Measurements from ENCODE around the gene JAGN1.
"Not testable (repeated sequence)": the region's sequence is repeated elsewhere in the genome, so short reads cannot be mapped to it uniquely, and the experiment has no call there.

Gene JAGN1

GRCh38 chr3:9890249-9891071 is at the start of gene JAGN1:
TSS of gene JAGN1 (plus strand) at chr3:9890610. CDS start at chr3:9890723, 113 bp downstream.
- peak; percentile 96 for DNase-seq

- DNase-seq, result no peak
These were observed 49.4 kb upstream of the JAGN1 start for GRCh38 chr3:9841015-9841414.

- DNase-seq, result peak; percentile 98
These were observed 46.5 kb upstream of the JAGN1 start, which contains the start of gene RPUSD3 for GRCh38 chr3:9843715-9844438. TSS of gene RPUSD3 (minus strand) at chr3:9844008. CDS start at chr3:9843990, 18 bp downstream.

GRCh38 chr3:9846231-9846630 is 44.2 kb upstream of the JAGN1 start:
- DNase-seq, result no peak

- no peak for DNase-seq
These were observed 43.4 kb upstream of the JAGN1 start for GRCh38 chr3:9846931-9847488.

GRCh38 chr3:9847870-9848269 is 42.5 kb upstream of the JAGN1 start:
- not testable (repeated sequence) for DNase-seq

GRCh38 chr3:9848860-9849259 is 41.5 kb upstream of the JAGN1 start:
- DNase-seq, result not testable (repeated sequence)

GRCh38 chr3:9851383-9851782 is 39.0 kb upstream of the JAGN1 start:
- not testable (repeated sequence) for DNase-seq

GRCh38 chr3:9851926-9852325 is 38.5 kb upstream of the JAGN1 start:
- not testable (repeated sequence) for DNase-seq

GRCh38 chr3:9852528-9852927 is 37.9 kb upstream of the JAGN1 start:
- no peak for DNase-seq

- not testable (repeated sequence) for DNase-seq
These were observed 36.0 kb upstream of the JAGN1 start for GRCh38 chr3:9854291-9854940.

- no peak for DNase-seq
These were observed 34.8 kb upstream of the JAGN1 start for GRCh38 chr3:9855594-9855993.

GRCh38 chr3:9859530-9860025 is 30.8 kb upstream of the JAGN1 start:
- DNase-seq, result no peak

- no peak for DNase-seq
These were observed 29.2 kb upstream of the JAGN1 start for GRCh38 chr3:9861201-9861600.

- no peak for DNase-seq
These were observed 28.7 kb upstream of the JAGN1 start for GRCh38 chr3:9861626-9862130.

- peak; percentile 71 for DNase-seq
These were observed 27.9 kb upstream of the JAGN1 start for GRCh38 chr3:9862391-9863057.

- DNase-seq, result no peak
These were observed 27.2 kb upstream of the JAGN1 start for GRCh38 chr3:9863058-9863772.

- no peak for DNase-seq
These were observed 26.0 kb upstream of the JAGN1 start for GRCh38 chr3:9864200-9864927.

- not testable (repeated sequence) for DNase-seq
These were observed 25.2 kb upstream of the JAGN1 start for GRCh38 chr3:9865125-9865637.

GRCh38 chr3:9866639-9867038 is 23.8 kb upstream of the JAGN1 start:
- DNase-seq, result no peak
